ENCODE results near the gene PDE4A.

PDE4A gene

GRCh38 chr19:10442698-10443097 lies 22.4 kb downstream of the PDE4A start:
- TF ChIP-seq CTCF (IDR thresholded peaks at IDR 0.05; ENCODE audit: control insufficient read depth, extremely low read depth, insufficient read depth) = no peak
- DNase-seq (ENCODE audit: low read depth) = no peak
- no peak overlapping the region for H3K4me3 ChIP-seq (ENCODE audit: low read depth, low read length)

- TF ChIP-seq CTCF (IDR thresholded peaks at IDR 0.05; ENCODE audit: control insufficient read depth, extremely low read depth, insufficient read depth) = no peak
- no peak overlapping the region for H3K4me3 ChIP-seq (ENCODE audit: low read depth, low read length)
- DNase-seq (ENCODE audit: low read depth) = no peak
These were observed 28.7 kb downstream of the PDE4A start for GRCh38 chr19:10449037-10449436.

GRCh38 chr19:10450191-10450852 lies 30.0 kb downstream of the PDE4A start:
- H3K4me3 ChIP-seq (ENCODE audit: low read depth, low read length) = no peak overlapping the region
- no peak for DNase-seq (ENCODE audit: low read depth)
- no peak for TF ChIP-seq CTCF (IDR thresholded peaks at IDR 0.05; ENCODE audit: control insufficient read depth, extremely low read depth, insufficient read depth)

- no peak overlapping the region for H3K4me3 ChIP-seq (ENCODE audit: low read depth, low read length)
- DNase-seq (ENCODE audit: low read depth) = no peak
- no peak for TF ChIP-seq CTCF (IDR thresholded peaks at IDR 0.05; ENCODE audit: control insufficient read depth, extremely low read depth, insufficient read depth)
These were observed 30.7 kb downstream of the PDE4A start for GRCh38 chr19:10450853-10451609.

- H3K4me3 ChIP-seq (ENCODE audit: low read depth, low read length) = no peak overlapping the region
- TF ChIP-seq CTCF (IDR thresholded peaks at IDR 0.05; ENCODE audit: control insufficient read depth, extremely low read depth, insufficient read depth) = no peak
- DNase-seq (ENCODE audit: low read depth) = no peak
These were observed 32.6 kb downstream of the PDE4A start for GRCh38 chr19:10452726-10453618.

GRCh38 chr19:10453852-10454251 lies 33.5 kb downstream of the PDE4A start:
- H3K4me3 ChIP-seq (ENCODE audit: low read depth, low read length) = no peak overlapping the region
- TF ChIP-seq CTCF (IDR thresholded peaks at IDR 0.05; ENCODE audit: control insufficient read depth, extremely low read depth, insufficient read depth) = no peak
- DNase-seq (ENCODE audit: low read depth) = no peak

Data from LNCaP clone FGC (cell line).